HG02943 (cell line): ENCODE results near the gene PRR15.

Experiments used
- ATAC-seq: cut with Tn5 transposase; IDR thresholded peaks from one replicate; pipeline ENCODE4 v1.9.1; 2021; ENCODE audit warnings: mild to moderate bottlenecking, low read depth, moderate library complexity; ENCODE audit not compliant: unreplicated experiment

Gene PRR15

DNA sequence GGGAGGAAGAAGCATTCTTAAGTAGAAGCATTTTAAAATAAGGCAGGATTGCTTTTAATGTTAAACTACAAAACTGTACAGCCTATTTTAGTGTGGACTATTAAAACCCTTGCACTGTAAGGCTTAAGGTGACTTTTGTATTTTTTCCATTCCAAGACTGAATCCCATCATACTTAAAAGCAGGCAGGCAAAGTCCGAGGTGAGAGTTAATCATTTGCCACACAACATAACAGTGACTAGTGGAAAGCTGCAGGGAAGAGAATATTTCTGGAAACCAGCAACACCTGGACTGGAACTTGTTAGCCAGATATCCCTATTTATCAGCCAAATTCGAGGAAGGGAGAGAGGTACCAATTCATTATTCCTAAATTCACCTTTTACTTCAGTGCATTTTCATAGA lies 3.5 kb downstream of the PRR15 start:
- no peak for ATAC-seq

DNA sequence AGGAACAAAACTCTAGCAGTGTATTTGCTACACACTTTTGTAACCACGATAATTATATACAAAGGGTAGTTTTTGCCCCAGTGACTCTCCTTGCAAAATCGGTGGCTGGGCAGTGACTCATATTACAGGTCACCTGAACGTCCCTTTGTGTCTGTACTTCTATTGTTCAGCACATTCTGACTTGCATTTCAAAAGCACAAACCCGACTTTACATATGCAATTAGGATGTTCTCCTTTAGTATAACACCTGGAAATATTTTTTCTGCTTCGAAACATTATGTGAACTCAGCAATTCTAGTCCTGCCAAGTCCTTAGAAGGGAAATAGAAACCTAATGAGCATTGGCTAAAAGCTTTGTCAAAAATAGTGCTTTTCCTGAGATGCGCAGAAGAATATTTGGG lies 6.0 kb downstream of the PRR15 start:
- ATAC-seq: no peak

GRCh38 chr7:29572558-29572957 lies 8.9 kb downstream of the PRR15 start:
- ATAC-seq: no peak

GRCh38 chr7:29573567-29573966 lies 9.9 kb downstream of the PRR15 start:
- no peak for ATAC-seq

DNA sequence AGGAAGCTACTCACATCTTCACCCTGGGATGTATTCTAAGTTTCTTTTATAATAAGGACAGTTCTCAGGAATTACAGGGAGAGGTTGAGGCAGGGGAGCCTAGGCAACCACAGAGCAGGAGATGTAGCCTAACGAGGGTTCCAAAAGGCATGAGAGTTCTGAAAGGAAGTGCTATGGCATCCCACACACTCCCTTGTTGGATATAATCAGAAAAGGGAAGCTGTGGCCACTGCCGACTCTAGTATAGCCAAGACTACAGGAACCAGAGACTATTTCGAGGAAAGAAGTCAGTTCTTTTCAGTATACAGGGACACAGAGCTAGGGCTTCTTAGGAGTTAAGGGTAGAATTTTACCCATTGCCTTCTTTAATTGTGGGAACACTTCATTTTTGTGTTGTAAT lies 11.0 kb downstream of the PRR15 start:
- ATAC-seq: no peak

DNA sequence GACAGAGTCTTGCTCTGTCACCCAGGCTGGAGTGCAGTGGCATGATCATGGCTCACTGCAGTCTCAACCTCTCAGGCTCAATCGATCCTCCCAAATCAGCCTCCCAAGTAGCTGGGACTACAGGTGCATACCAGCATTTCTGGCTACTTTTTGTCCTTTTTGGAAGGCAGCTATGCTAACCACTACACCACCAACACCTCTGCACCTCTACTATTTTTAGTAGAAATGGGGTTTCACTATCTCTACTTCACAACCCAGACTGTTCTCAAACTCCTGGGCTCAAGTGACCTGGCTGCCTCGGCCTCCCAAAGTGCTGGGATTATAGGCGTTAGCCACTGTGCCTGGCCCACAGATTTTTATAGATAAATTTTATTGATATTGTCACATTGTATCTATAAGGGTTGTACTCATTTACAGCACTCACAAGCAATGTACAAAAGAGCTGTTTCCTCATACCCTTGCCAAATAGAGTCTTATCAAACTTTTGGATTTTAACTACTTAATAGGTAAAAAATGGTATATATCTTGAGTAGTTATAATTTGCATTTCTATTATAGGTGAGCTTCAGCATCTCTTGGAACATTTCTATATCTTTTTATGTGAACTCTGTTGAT lies 23.7 kb downstream of the PRR15 start:
- ATAC-seq: no peak

- no peak for ATAC-seq
Observed at GRCh38 chr7:29588212-29588611, 24.6 kb downstream of the PRR15 start.

GRCh38 chr7:29588900-29589696 lies 25.5 kb downstream of the PRR15 start:
- peak; percentile 86 for ATAC-seq

DNA sequence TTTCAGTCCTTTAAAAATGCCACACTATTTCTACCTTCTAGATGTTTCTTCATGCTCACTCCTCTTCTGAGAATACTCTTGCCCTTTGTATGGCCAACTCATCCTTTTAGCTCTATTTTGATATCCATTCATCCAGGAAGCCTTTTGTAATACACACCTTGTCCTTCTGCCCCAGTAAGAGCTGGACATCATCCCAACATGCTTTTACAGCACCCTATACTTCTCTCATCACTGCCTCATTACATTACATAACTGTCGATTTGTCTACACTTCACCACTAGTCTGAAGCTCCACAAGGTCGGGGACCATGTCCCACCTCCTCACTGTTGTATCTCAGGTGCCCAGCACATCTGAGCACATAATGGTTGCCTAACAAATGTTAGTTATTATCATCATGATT lies 29.2 kb downstream of the PRR15 start:
- ATAC-seq: no peak

GRCh38 chr7:29593459-29593858 lies 29.8 kb downstream of the PRR15 start:
- ATAC-seq: no peak

- ATAC-seq: no peak
Observed at GRCh38 chr7:29596593-29597178, 33.1 kb downstream of the PRR15 start.

GRCh38 chr7:29597266-29597665 lies 33.6 kb downstream of the PRR15 start:
- no peak for ATAC-seq

DNA sequence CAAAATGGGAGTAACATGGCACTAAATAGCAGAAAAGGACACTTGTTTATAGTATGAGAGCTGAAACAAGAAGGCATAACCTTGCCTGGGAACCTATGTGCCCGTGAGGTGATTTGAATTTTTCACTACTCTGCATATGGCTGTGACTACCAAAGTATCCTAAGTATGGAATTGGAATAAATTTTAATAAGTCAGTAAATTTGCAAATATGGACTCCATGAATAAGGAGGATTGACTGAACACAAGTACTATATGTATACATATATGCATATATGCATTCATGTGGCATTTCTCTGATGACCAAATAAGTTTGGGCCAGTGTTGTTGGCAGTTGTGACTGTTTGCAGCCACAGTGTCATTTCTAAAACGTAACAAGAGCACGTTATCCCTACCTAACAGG lies 34.5 kb downstream of the PRR15 start:
- no peak for ATAC-seq

- ATAC-seq: no peak
Observed at GRCh38 chr7:29598613-29599012, 35.0 kb downstream of the PRR15 start.

DNA sequence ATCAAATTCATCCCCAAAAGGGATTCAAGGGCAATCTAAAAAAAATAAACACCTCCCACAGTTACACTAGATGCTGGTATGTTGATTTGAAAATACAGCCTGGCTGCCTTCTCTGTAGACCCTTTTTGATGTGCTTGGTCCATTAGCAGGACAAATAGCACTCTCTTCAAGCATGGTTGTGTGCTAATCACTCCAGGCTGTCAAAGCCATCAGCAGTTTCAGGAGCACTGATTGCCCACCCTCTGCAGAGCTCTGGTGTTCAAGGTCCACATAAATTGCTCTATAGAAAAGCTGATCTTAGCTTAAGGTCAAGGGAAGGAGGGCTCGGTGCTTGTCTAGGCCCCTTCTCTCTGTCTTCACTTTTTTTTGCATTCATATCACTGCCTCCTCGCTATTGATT lies 35.4 kb downstream of the PRR15 start:
- ATAC-seq: no peak

DNA sequence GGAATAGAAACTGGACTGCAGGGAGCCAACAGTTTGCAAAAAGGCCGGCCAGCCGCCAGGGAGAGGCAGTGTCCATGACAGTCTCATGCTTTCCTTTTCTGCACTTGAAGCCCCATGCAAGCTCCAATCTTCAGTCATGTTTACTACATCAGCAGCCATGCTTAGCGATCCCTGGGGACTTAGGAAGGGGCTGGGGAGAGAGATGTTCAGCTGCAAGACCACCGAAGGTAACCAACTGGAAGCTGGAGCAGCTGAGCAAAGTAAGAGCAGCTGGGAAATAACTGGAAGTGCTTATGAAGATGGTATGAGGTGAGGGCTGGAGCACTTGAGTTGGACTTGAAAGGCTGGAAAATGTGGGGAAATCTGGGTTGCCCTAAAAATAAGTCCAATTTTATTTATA lies 37.0 kb downstream of the PRR15 start:
- ATAC-seq: no peak

DNA sequence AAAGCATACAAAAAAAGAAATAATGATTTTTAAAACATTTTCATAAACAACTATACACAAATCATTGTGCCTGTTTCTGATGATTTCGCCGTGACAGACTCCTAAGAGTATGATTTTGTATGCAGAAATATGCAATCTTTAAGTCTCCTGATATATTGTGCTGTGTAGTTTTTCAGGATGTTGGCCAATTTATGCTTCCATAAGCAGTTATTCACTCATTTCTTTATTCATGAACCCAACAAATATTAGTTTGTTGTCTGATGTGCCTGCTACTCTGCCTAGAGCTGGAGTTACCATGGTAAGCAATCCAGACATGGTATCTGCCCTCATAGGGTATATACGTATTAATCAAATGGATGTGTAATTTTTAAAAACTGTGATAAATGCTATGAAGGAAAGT lies 40.4 kb downstream of the PRR15 start:
- ATAC-seq: no peak

DNA sequence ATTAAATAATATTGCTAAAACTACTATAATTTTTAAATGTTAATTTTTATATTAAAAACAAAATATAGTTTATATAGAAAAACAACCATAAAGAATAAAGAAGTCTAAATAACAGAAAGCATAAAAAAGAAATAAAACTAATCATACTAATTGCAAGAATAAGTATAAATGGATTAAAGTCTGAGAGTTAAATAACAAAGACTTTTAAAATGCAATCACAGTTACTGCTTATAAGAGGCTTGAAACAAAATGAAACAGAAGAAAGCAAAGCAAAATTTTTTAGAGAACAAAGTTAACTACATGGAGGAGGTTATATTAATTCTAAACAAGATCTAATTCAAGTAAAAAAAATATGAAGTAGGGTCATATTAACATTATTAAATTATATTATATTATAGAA lies 41.1 kb downstream of the PRR15 start:
- no peak for ATAC-seq

- ATAC-seq: no peak
Observed at GRCh38 chr7:29605671-29606070, 42.0 kb downstream of the PRR15 start.

GRCh38 chr7:29606287-29606721 lies 42.7 kb downstream of the PRR15 start:
- ATAC-seq: no peak

DNA sequence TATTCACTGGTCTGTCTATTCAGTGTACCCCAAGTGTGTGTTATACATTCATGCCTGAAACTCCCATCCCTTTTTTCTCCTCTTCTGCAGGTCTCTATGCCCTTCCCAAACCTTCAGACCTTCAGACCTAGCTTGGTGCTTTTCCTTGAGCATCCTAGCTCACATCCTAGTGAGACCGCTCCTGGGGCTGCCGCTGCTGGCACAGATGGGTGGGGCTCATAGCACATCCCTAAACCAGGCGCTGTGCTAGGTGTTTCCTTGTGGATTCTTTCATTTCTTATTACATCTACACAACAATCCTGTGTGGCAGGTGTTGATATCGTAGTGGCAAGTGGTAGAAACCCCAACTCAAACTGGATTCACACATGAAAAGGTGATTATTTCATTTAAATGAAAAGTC lies 43.2 kb downstream of the PRR15 start:
- ATAC-seq: no peak

DNA sequence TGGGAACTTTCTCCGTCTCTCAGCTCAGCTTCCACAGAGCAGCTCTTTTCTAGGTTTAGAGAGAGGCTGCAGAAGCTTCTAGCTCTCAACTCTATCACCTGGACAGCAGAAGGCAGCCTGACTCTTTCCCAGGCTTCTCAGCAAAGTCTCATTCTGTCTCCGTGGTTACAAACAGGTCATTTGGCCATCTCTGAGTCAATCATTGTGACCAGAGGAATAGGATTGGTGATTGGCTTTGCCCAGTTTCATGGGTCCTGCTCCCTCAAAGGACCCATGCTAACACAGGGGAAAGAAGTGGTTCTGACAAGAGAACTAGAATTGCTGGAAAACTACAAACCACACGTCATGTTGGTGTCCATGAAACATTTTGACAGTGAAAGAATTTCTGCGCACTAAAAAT lies 43.6 kb downstream of the PRR15 start:
- no peak for ATAC-seq
